Gastrocnemius medialis (tissue), 4 donors: ENCODE data around the gene CNNM2.

Source experiments
- POLR2A ChIP-seq, 2 donors: fragments of 450-650 bp; IDR thresholded peaks; one replicate each; pipeline ENCODE4 v1.6.1; 2017; ENCODE audit warnings: antibody characterized with exemption in 2 of 2, mild to moderate bottlenecking in 2 of 2, moderate library complexity in 2 of 2
- TF ChIP-seq, protein P1 (sequence below), 5 experiments: fragments of 450-650 bp in 3 of 5; fragments of 200-600 bp in 2 of 5; sonication (generic) in 2 of 5; IDR thresholded peaks in 4 of 5; conservative IDR thresholded peaks in 1 of 5; 1 replicate in 4 of 5; 2 replicates in 1 of 5; pipeline ENCODE4 v1.5.1; 2016 to 2019; ENCODE audit warnings: antibody characterized with exemption in 5 of 5, mild to moderate bottlenecking in 3 of 5, moderate library complexity in 3 of 5

DNA sequence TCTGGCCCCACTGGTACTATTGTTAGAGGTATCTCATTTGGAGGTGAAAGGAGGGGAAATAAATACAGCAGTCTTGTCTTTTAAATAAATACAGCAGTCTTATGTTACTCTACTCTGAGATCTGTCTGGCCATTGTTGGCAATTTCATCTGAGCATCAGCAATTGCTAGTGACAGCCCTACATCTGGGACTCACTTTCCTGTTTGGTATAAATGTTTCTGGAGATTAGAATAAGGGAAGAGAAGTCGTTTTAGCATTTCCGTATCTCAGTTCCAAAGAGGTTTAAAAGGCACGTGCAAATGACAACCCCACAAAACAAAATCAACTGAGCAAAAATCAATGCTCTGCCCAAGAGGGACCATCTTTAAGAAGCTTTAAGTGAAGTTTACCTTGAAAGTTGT is 18.1 kb upstream of the CNNM2 start:
- TF ChIP-seq, protein P1, sequence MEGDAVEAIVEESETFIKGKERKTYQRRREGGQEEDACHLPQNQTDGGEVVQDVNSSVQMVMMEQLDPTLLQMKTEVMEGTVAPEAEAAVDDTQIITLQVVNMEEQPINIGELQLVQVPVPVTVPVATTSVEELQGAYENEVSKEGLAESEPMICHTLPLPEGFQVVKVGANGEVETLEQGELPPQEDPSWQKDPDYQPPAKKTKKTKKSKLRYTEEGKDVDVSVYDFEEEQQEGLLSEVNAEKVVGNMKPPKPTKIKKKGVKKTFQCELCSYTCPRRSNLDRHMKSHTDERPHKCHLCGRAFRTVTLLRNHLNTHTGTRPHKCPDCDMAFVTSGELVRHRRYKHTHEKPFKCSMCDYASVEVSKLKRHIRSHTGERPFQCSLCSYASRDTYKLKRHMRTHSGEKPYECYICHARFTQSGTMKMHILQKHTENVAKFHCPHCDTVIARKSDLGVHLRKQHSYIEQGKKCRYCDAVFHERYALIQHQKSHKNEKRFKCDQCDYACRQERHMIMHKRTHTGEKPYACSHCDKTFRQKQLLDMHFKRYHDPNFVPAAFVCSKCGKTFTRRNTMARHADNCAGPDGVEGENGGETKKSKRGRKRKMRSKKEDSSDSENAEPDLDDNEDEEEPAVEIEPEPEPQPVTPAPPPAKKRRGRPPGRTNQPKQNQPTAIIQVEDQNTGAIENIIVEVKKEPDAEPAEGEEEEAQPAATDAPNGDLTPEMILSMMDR (IDR thresholded peaks at IDR 0.05 in 4 of 5, conservative IDR thresholded peaks at IDR 0.05 in 1 of 5) = no peak
- TF ChIP-seq POLR2A (IDR thresholded peaks at IDR 0.05) = no peak
